ENCODE results near the gene COX6A1. TPM values are rescaled to one million over a fixed set of nuclear protein-coding genes. Genes with fewer than 3 reads are reported as not detected.

The COX6A1 gene
- total and polyA plus RNA-seq, 12 donors: 101 to 859 (median 160) TPM

- peaks cover 0 to 11% (median 0%) of the 10 kb centered on the region in 7 donors for H3K27me3 ChIP-seq
- ATAC-seq (no peak), DNase-seq (no peak)
- no peak overlapping the region for H3K4me3 ChIP-seq
- no peak overlapping the region for H3K27ac ChIP-seq
- no peaks in the 10 kb centered on the region for H3K36me3 ChIP-seq
- TF ChIP-seq CTCF (IDR thresholded peaks at IDR 0.05): no peak
- intact Hi-C loops (cut with DNase I): no loop called here
- WGBS, 2 donors: 74 to 83% methylated on average over 3 of the region's 3 CpGs
- peaks cover 0 to 6% (median 0%) of the 10 kb centered on the region in 9 donors for H3K4me1 ChIP-seq
- H3K9me3 ChIP-seq: no peaks in the 10 kb centered on the region
Observed at GRCh38 chr12:120403869-120404268, 34.0 kb upstream of the COX6A1 start.

- no peak overlapping the region for H3K4me3 ChIP-seq
Observed at GRCh38 chr12:120404271-120404670, 33.6 kb upstream of the COX6A1 start.

GRCh38 chr12:120406069-120406468 is 31.8 kb upstream of the COX6A1 start:
- Histone ChIP-seq H3K27ac (no peak overlapping the region), H3K9me3 (no peaks in the 10 kb centered on the region), H3K4me1 (peaks cover 0 to 6% (median 0%) of the 10 kb centered on the region in 9 donors), H3K4me3 (no peak overlapping the region), H3K27me3 (no peaks in the 10 kb centered on the region), H3K36me3 (no peaks in the 10 kb centered on the region)
- intact Hi-C loops (cut with DNase I): no loop called here
- DNase-seq (no peak), ATAC-seq (no peak)
- TF ChIP-seq CTCF (IDR thresholded peaks at IDR 0.05): no peak
- WGBS, 2 donors: 76 to 81% methylated on average over 3 of the region's 3 CpGs

More at GRCh38 chr12:120404271-120404670, 33.6 kb upstream of the COX6A1 start:
- H3K36me3 ChIP-seq: no peaks in the 10 kb centered on the region
- ATAC-seq: no peak
- no peak for DNase-seq
- intact Hi-C loops (cut with DNase I): no loop called here
- H3K27ac ChIP-seq: no peak overlapping the region
- H3K27me3 ChIP-seq: peaks cover 0 to 9% (median 0%) of the 10 kb centered on the region in 7 donors
- H3K9me3 ChIP-seq: no peaks in the 10 kb centered on the region
- 60 to 75% methylated on average over 1 of the region's 1 CpG for whole genome bisulfite sequencing, 2 donors
- TF ChIP-seq CTCF (IDR thresholded peaks at IDR 0.05): no peak
- peaks cover 0 to 6% (median 0%) of the 10 kb centered on the region in 9 donors for H3K4me1 ChIP-seq

- peaks cover 0 to 6% (median 0%) of the 10 kb centered on the region in 9 donors for H3K4me1 ChIP-seq
- no peaks in the 10 kb centered on the region for H3K9me3 ChIP-seq
- 96 to 98% methylated on average over 3 of the region's 3 CpGs for WGBS, 2 donors
- no peak for ATAC-seq
- no peak overlapping the region for H3K4me3 ChIP-seq
- intact Hi-C loops (cut with DNase I): no loop called here
- no peak for DNase-seq
- no peak for TF ChIP-seq CTCF (IDR thresholded peaks at IDR 0.05)
- no peak overlapping the region for H3K27ac ChIP-seq
- H3K27me3 ChIP-seq: no peaks in the 10 kb centered on the region
- no peaks in the 10 kb centered on the region for H3K36me3 ChIP-seq
Observed at GRCh38 chr12:120406553-120406952, 31.4 kb upstream of the COX6A1 start.
